Measurements from ENCODE around the gene C3orf20.
"Not testable (repeated sequence)": the region's sequence is repeated elsewhere in the genome, so short reads cannot be mapped to it uniquely, and the experiment has no call there.

Gene C3orf20

DNA sequence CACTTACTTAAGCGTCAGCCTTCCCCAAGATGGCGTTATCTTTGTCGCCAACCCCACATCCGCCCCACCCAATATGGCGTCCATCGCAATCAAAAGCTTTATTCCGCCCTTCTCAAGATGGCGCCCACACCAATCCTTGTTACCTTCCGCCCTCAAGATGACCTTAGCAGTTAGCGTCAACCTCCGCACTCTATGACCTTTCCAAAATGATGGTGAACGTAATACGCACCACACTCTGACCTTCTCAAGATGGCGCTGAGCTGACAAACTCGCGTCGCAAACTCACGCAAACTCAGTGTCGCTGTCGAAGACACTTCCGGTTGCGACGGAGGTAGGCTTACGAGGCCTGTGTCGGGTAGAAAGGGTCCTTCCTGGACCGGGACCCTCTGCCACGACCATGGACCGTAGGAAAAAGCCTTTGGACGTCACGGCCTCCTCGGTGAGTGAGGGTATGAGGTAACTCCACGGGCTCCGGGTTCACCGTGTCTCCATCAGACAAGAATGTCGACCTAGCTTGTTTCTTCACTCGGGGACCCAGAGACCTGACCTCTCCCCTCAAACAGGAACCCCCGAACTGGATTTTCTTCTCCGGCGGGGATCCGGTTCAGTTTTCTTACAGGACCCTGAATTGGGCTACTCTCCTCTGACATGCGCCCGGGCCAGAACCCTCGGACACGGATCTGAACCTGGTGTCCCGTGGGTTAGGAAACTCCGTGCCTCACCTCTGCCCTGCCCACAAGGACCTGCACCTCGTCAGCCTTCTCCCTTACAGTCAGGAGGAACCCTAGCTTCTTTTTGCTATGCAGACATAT is 23.3 kb upstream of the C3orf20 start, which contains the start of gene CCDC174:
Gene CCDC174 (plus strand): TSS at position 323 of the 812 bp plus-strand sequence. CDS start 75 bp downstream, at position 398.
- peak; percentile 97 for DNase-seq

DNA sequence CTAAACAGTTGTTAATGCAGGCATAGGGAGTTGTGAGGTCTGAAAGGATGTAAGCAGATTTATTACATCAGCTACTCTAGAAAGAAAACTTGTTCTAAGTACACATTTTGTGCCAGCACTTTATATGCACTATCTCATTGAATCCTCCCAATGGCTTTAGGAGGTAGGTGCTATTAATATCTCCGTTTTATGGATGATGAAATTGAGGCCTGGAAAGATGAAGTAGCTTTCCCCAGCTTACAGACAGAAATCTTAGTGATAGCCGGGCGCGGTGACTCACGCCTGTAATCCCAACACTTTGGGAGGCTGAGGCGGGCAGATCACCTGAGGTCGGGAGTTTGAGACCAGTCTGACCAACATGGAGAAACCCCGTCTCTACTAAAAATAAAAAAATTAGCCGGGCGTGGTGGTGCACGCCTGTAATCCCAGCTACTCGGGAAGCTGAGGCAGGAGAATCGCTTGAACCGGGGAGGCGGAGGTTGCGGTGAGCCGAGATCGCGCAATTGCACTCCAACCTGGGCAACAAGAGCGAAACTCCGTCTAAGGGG is 22.5 kb upstream of the C3orf20 start:
- DNase-seq = not testable (repeated sequence)

GRCh38 chr3:14657579-14657978 is 17.4 kb upstream of the C3orf20 start:
- DNase-seq = no peak

GRCh38 chr3:14658978-14659377 is 16.0 kb upstream of the C3orf20 start:
- no peak for DNase-seq

- DNase-seq = no peak
These were observed 14.0 kb upstream of the C3orf20 start for GRCh38 chr3:14660942-14661341.

- DNase-seq = no peak
These were observed 11.4 kb upstream of the C3orf20 start for GRCh38 chr3:14663396-14664135.

- DNase-seq = no peak
These were observed 10.8 kb upstream of the C3orf20 start for GRCh38 chr3:14664170-14664569.

- DNase-seq = no peak
These were observed 2.4 kb upstream of the C3orf20 start for GRCh38 chr3:14672588-14672987.

DNA sequence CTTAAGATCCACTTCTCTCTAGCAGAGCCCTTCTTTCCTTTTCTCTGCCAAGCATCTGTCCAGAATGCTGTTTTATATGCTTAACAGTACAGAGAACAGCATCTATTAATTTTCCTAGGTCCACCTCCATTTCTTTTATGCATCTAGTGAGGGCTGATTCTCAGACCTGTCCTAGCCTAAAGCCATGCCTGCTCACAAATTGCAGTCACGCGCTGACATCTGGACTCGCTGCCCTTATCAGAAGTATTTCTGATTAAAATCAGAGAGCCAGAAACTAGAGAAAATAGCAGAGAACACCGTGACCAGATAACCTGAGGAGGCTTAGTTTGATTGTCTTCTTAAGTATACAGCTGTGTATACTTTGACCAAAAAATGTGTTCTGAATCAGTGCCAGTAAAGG is 1.9 kb downstream of the C3orf20 start:
- no peak for DNase-seq

- DNase-seq = no peak
These were observed 3.1 kb downstream of the C3orf20 start for GRCh38 chr3:14678015-14678503.

DNA sequence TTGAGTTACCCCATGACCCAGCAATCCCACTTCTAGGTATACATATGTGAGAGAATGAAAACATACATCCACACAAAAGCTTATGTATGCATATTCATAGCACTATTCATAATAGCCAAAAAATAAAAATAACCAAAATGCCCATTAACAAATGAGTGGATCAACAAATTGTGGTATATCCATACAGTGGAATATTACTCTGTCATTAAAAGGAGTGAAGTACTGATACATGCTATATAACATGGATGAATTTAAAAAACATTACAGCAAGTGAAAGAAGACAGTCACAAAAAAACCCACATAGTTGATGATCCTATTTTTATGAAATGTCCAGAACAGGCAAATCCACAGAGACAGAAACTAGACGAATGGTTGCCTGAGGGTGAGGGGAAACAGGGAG is 5.2 kb downstream of the C3orf20 start:
- DNase-seq = no peak

- DNase-seq = no peak
These were observed 5.8 kb downstream of the C3orf20 start for GRCh38 chr3:14680716-14681115.

- no peak for DNase-seq
These were observed 9.5 kb downstream of the C3orf20 start for GRCh38 chr3:14684447-14684846.

DNA sequence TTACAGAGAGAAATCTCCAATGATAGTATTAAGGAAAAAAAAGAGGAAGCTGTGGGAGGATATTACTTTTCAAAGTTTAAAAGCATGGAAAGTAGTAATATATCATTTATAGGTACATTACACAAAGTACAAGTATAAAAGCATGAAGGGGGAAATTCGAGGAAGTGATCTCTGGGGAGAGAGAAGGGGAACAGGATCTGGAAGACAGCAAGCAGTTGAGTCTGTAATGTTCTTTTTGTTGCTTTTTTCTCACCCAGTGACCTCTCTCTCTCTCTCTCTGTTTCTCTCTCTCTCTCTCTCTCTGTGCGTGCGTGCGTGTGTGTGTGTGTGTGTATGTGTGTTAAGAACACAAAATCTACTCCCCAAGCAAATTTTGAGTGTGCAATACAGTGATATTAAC is 10.2 kb downstream of the C3orf20 start:
- no peak for DNase-seq

- no peak for DNase-seq
These were observed 12.4 kb downstream of the C3orf20 start for GRCh38 chr3:14687360-14687759.

- DNase-seq = no peak
These were observed 13.6 kb downstream of the C3orf20 start for GRCh38 chr3:14688525-14688924.

DNA sequence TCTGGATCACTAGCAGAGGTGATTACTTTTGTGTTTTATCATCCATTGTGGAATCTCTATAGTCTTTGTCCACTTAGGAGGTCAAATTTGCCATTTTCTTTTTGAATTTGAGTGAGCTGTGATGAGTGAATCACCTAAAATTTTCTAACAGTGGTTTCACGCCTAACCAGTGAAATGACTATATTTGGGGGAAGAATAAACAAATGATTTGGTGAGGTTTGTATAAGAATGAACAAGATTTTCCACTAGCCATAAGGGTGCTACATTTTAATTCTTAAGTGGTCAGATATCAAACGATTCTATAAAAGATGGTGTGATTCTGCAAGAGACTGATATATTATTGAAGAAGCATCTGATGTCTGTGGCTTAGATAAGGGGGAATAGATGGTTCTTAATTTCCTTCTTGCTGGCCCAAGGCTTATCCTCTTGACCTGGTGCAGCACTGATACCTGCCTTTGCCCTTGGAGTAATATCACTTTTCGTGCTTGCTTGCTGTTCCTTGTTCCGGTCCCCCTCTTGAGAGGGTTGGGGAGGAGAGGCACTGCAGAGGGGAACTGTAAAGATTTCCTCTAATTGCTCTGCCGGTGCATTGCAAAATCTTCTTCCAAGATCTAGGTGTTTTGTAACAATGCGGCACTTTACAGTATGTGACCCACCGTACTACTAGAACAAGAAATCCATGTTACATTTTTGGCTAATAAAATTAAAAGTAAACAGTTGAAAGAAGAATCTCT is 14.5 kb downstream of the C3orf20 start:
- peak; percentile 39 for DNase-seq

DNA sequence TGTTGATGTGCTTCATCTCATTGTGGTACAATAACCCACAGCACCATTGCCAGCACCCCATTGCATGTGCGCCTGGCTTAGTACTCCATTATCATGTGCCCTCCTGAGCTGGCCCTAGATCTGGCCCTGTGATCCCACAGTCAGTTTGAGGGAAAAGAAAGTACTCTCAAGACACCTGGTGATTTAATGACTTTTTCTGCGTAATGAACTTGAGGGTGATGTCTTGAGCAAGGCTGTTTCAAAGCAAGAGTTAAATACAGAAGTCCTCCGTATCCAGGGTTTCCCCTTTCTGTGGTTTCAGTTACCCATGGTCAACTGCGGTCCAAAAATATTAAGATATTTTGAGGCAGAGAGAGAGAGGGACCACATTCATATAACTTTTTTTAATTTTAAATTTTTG is 16.3 kb downstream of the C3orf20 start:
- no peak for DNase-seq

- no peak for DNase-seq
These were observed 16.8 kb downstream of the C3orf20 start for GRCh38 chr3:14691719-14692118.

GRCh38 chr3:14698601-14699244 is 23.8 kb downstream of the C3orf20 start:
- no peak for DNase-seq

DNA sequence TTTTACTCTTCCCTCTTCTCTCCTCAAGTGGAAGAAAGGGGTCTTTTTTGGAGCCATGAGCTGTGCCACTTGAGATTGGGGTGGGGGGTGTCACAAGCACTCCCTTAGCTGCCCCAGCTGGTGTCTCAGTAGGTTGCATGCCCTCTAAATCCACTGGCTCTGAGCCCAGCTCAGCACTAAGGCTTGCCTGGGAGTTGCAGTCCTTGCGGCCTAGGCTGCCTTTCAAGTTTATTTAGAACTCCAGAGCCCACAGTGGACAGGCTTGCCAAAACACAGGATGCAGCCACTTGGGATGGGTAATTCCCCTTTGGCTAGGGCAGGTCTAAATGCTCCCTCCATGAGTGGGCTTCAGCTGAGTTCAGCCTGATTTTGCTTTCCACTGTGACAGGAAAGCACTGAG is 24.7 kb downstream of the C3orf20 start:
- no peak for DNase-seq

DNA sequence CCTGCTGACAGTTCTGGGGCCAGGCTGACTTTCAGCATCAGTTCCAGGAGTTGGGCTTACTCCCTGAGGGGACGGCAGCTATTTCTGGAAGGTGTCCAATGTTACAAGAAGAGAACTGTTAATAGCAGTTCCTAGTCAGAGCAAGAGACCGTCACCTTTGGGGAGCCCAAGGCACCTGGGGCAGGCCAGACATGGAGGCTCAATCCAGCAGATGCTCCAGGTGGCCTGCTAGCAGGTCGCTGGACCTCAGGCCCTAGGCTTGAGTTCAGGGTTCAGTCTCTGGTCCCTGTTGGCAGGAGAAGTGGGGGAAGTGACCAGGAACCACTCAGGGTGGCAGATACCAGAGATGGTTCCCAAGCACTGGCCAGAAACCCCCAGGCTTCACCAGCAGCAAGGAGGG is 25.9 kb downstream of the C3orf20 start:
- DNase-seq = no peak

DNA sequence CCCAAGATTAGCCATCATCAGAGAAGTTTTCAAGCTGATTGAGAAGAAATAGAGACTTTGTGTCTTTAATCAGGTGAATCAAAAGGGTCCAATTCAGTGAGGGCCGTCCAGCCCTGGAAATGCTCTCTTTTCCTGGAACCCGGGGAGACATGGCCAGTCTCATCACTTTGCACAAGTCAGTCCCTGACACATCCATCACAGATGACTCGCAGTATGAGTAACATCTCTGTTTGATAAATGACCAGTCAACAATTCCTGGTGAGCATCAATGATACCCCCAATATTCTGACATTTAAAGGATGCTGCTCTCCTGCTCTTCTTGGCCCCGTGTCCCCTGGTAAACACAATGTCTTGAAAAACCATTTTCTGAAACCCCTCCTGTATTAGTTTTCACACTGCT is 26.7 kb downstream of the C3orf20 start:
- no peak for DNase-seq

Measured in activated CD4-positive, alpha-beta T cell treated with anti-CD3 and anti-CD28 coated beads, Interleukin-10, Interleukin-2, amounts not matched to agents 100 ng/mL and 50 ng/mL, durations not matched to agents 16 hours and 8 hours (primary cell).